CD4-positive, alpha-beta memory T cell (primary cell): ENCODE results near the gene KRT16. TPM values are rescaled to one million over a fixed set of nuclear protein-coding genes. Genes with fewer than 3 reads are reported as not detected.
A peak's percentile ranks its signal among the peaks of the same experiment; 100 is the strongest.
"Not testable (repeated sequence)": the region's sequence is repeated elsewhere in the genome, so short reads cannot be mapped to it uniquely, and the experiment has no call there.

Experiments used
- CTCF ChIA-PET: fragments of 350-600 bp; sonication (Branson Sonifier 250); formaldehyde crosslinking; loops from one replicate; lab custom pipeline; 2021; ENCODE audit warnings: inconsistent platforms; ENCODE audit not compliant: partially characterized antibody; lab: Charles Lee
- POLR2A ChIA-PET: fragments of 350-600 bp; sonication (Branson Sonifier 250); formaldehyde crosslinking; loops from one replicate; lab custom pipeline; 2021; ENCODE audit not compliant: partially characterized antibody; lab: Charles Lee
- DNase-seq, 5 donors: peaks; one replicate each; pipeline versions ENCODE4 v3.0.0 to v3.0.0-alpha.2; 2020 to 2022; ENCODE audit warnings: mixed read lengths in 1 of 5
- H3K27ac ChIP-seq: one replicate; pipeline ENCODE4 v1.7.0; 2013; ENCODE audit warnings: low read depth, low read length
- H3K27me3 ChIP-seq: 2 replicates; pipeline ENCODE4 v1.7.0; 2013; ENCODE audit warnings: mild to moderate bottlenecking, low read length, moderate library complexity; ENCODE audit not compliant: insufficient read depth
- H3K36me3 ChIP-seq: 2 replicates; pipeline ENCODE4 v1.7.0; 2013; ENCODE audit warnings: mild to moderate bottlenecking, low read length, moderate library complexity; ENCODE audit not compliant: insufficient read depth
- H3K4me1 ChIP-seq: 2 replicates; pipeline ENCODE4 v1.7.0; 2013; ENCODE audit warnings: mild to moderate bottlenecking, low read length, moderate library complexity; ENCODE audit not compliant: insufficient read depth
- H3K4me3 ChIP-seq, 2 donors: one replicate each; pipeline ENCODE4 v1.7.0; 2013; ENCODE audit warnings: low read length in 2 of 2, mild to moderate bottlenecking in 1 of 2
- H3K9me3 ChIP-seq, 2 donors: one replicate each; pipeline ENCODE4 v1.7.0; 2013; ENCODE audit warnings: low read length in 2 of 2, control low read depth in 1 of 2; ENCODE audit not compliant: control insufficient read depth in 1 of 2
- H3K27ac Mint-ChIP-seq, 7 donors: one replicate each; pipeline ENCODE4 v1.8.0; 2020 to 2021; ENCODE audit warnings: mixed read lengths in 7 of 7, mild to moderate bottlenecking in 6 of 7, inconsistent platforms in 3 of 7, moderate library complexity in 3 of 7
- H3K27me3 Mint-ChIP-seq, 2 donors: one replicate each; pipeline ENCODE4 v1.8.0; 2020 to 2021; ENCODE audit warnings: mixed read lengths in 2 of 2
- H3K36me3 Mint-ChIP-seq, 2 donors: one replicate each; pipeline ENCODE4 v1.8.0; 2020 to 2021; ENCODE audit warnings: mixed read lengths in 2 of 2, inconsistent platforms in 1 of 2, mild to moderate bottlenecking in 1 of 2
- H3K4me1 Mint-ChIP-seq, 4 donors: one replicate each; pipeline ENCODE4 v1.8.0; 2020 to 2021; ENCODE audit warnings: mixed read lengths in 4 of 4, mild to moderate bottlenecking in 1 of 4
- H3K4me3 Mint-ChIP-seq, 8 donors: one replicate each; pipeline ENCODE4 v1.8.0; 2020 to 2021; ENCODE audit warnings: mixed read lengths in 8 of 8, mild to moderate bottlenecking in 7 of 8, moderate library complexity in 6 of 8, inconsistent platforms in 3 of 8
- H3K9me3 Mint-ChIP-seq, 8 donors: one replicate each; pipeline ENCODE4 v1.8.0; 2020 to 2021; ENCODE audit warnings: mixed read lengths in 8 of 8, mild to moderate bottlenecking in 5 of 8, inconsistent platforms in 3 of 8, moderate library complexity in 1 of 8
- intact Hi-C: fragments of 100-400 bp; cut with micrococcal nuclease; formaldehyde crosslinking; loops from one replicate; pipeline ENCODE4 v1.15.1; 2023
- polyA plus RNA-seq, 2 donors: library from polyadenylated mRNA; unstranded; fragments of 300-500 nt; fragmentation: Illumina TruSeq; gene quantifications; one replicate each; pipeline ENCODE4 v1.2.3, GENCODE V29; 2021
- total RNA-seq, 2 experiments: library from RNA; stranded (reverse); gene quantifications; one replicate each; pipeline ENCODE4 v1.2.3, GENCODE V29; 2021

KRT16 gene
- total RNA-seq, result not detected
- polyA plus RNA-seq, result not detected

- H3K27me3 ChIP-seq, H3K4me1 Mint-ChIP-seq, H3K4me3 ChIP-seq, H3K9me3 Mint-ChIP-seq, intact Hi-C loops, POLR2A ChIA-PET, H3K4me3 Mint-ChIP-seq, H3K9me3 ChIP-seq, H3K36me3 ChIP-seq, H3K4me1 ChIP-seq, H3K36me3 Mint-ChIP-seq, H3K27ac Mint-ChIP-seq, DNase-seq, H3K27ac ChIP-seq, CTCF ChIA-PET: not testable (repeated sequence)
- peaks cover 4 to 13% of the 10 kb centered on the region in 2 donors for H3K27me3 Mint-ChIP-seq
Measured at GRCh38 chr17:41612376-41613160, at the start of gene KRT16. KRT16 (minus strand) TSS chr17:41612767; CDS start chr17:41612688, 79 bp downstream.

GRCh38 chr17:41660221-41660711 is 47.7 kb upstream of the KRT16 start:
- ChIA-PET POLR2A (interaction anchor here (1.1 to 2.2 kb wide), 2 partner anchors 11 to 29 kb away, joined by 6 to 7 read pairs; partner anchors contain the start of gene EIF1), CTCF (interaction anchor here (9.4 to 11.6 kb wide), 2 partner anchors 11 to 110 kb away, joined by 130 to 394 read pairs; no protein-coding TSS in a partner anchor)
- peaks cover 8% of the 10 kb centered on the region for H3K4me1 ChIP-seq
- no peak for DNase-seq
- peaks cover 0 to 2% (median 0%) of the 10 kb centered on the region in 8 donors for H3K9me3 Mint-ChIP-seq
- H3K4me3 Mint-ChIP-seq, result no peak overlapping the region
- no peak overlapping the region for H3K4me3 ChIP-seq
- no peaks in the 10 kb centered on the region for H3K36me3 Mint-ChIP-seq
- H3K27me3 Mint-ChIP-seq, result peaks cover 0 to 2% of the 10 kb centered on the region in 2 donors
- H3K27ac ChIP-seq, result no peak overlapping the region
- H3K36me3 ChIP-seq, result no peaks in the 10 kb centered on the region
- H3K4me1 Mint-ChIP-seq, result peaks cover 2 to 16% (median 4%) of the 10 kb centered on the region in 4 donors
- no peaks in the 10 kb centered on the region for H3K27me3 ChIP-seq
- intact Hi-C loops, result no loop called here
- H3K27ac Mint-ChIP-seq, result no peak overlapping the region
- no peaks in the 10 kb centered on the region for H3K9me3 ChIP-seq

GRCh38 chr17:41659427-41660212 is 47.1 kb upstream of the KRT16 start:
- H3K27me3 ChIP-seq, result no peaks in the 10 kb centered on the region
- peaks cover 3% of the 10 kb centered on the region for H3K4me1 ChIP-seq
- Mint-ChIP-seq H3K27me3 (peaks cover 0 to 2% of the 10 kb centered on the region in 2 donors), H3K36me3 (no peaks in the 10 kb centered on the region), H3K4me1 (peaks cover 0 to 14% (median 1%) of the 10 kb centered on the region in 4 donors), H3K9me3 (peaks cover 0 to 2% (median 0%) of the 10 kb centered on the region in 8 donors), H3K4me3 (peak overlapping the region in 1 of 8 donors; percentile 49), H3K27ac (peak overlapping the region in 1 of 7 donors; percentile 52)
- intact Hi-C loops, result no loop called here
- ChIA-PET POLR2A (interaction anchor here (1.1 to 2.2 kb wide), 2 partner anchors 11 to 29 kb away, joined by 6 to 7 read pairs; partner anchors contain the start of gene EIF1), CTCF (interaction anchor here (9.4 to 11.6 kb wide), 2 partner anchors 11 to 110 kb away, joined by 130 to 394 read pairs; no protein-coding TSS in a partner anchor)
- H3K27ac ChIP-seq, result no peak overlapping the region
- no peaks in the 10 kb centered on the region for H3K36me3 ChIP-seq
- no peak for DNase-seq
- no peak overlapping the region for H3K4me3 ChIP-seq
- no peaks in the 10 kb centered on the region for H3K9me3 ChIP-seq

- POLR2A ChIA-PET, result no interaction called here
Measured at GRCh38 chr17:41658846-41659245, 46.3 kb upstream of the KRT16 start.

GRCh38 chr17:41657936-41658335 is 45.4 kb upstream of the KRT16 start:
- no peaks in the 10 kb centered on the region for H3K36me3 ChIP-seq
- H3K36me3 Mint-ChIP-seq, result no peaks in the 10 kb centered on the region
- no peak overlapping the region for H3K27ac ChIP-seq
- H3K4me1 Mint-ChIP-seq, result peaks cover 0 to 4% (median under 1%) of the 10 kb centered on the region in 4 donors
- H3K4me1 ChIP-seq, result no peaks in the 10 kb centered on the region
- POLR2A ChIA-PET, result no interaction called here
- H3K9me3 Mint-ChIP-seq, result no peaks in the 10 kb centered on the region
- CTCF ChIA-PET, result interaction anchor here (1.3 to 2.6 kb wide), 2 partner anchors 10 to 109 kb away, joined by 3 to 11 read pairs; no protein-coding TSS in a partner anchor
- no peak overlapping the region for H3K4me3 ChIP-seq
- intact Hi-C loops, result no loop called here
- peaks cover 0 to 2% of the 10 kb centered on the region in 2 donors for H3K27me3 Mint-ChIP-seq
- no peak overlapping the region for H3K27ac Mint-ChIP-seq
- H3K4me3 Mint-ChIP-seq, result no peak overlapping the region
- no peak for DNase-seq
- H3K9me3 ChIP-seq, result no peaks in the 10 kb centered on the region
- H3K27me3 ChIP-seq, result no peaks in the 10 kb centered on the region

More at GRCh38 chr17:41658846-41659245, 46.3 kb upstream of the KRT16 start:
- Histone ChIP-seq H3K27me3 (no peaks in the 10 kb centered on the region), H3K4me3 (no peak overlapping the region), H3K36me3 (no peaks in the 10 kb centered on the region), H3K4me1 (no peaks in the 10 kb centered on the region), H3K27ac (no peak overlapping the region), H3K9me3 (no peaks in the 10 kb centered on the region)
- intact Hi-C loops, result no loop called here
- DNase-seq, result no peak
- Mint-ChIP-seq H3K9me3 (peaks cover 0 to 2% (median 0%) of the 10 kb centered on the region in 8 donors), H3K4me1 (peaks cover 0 to 13% (median 1%) of the 10 kb centered on the region in 4 donors), H3K27ac (no peak overlapping the region), H3K27me3 (peaks cover 0 to 2% of the 10 kb centered on the region in 2 donors), H3K4me3 (no peak overlapping the region), H3K36me3 (no peaks in the 10 kb centered on the region)
- CTCF ChIA-PET, result interaction anchor here (2.6 kb wide), 1 partner anchor 10 kb away, joined by 11 read pairs; no protein-coding TSS in a partner anchor

GRCh38 chr17:41657176-41657754 is 44.7 kb upstream of the KRT16 start:
- H3K4me1 ChIP-seq, result no peaks in the 10 kb centered on the region
- no peaks in the 10 kb centered on the region for H3K9me3 Mint-ChIP-seq
- H3K9me3 ChIP-seq, result no peaks in the 10 kb centered on the region
- H3K27me3 ChIP-seq, result no peaks in the 10 kb centered on the region
- CTCF ChIA-PET, result interaction anchor here (1.1 to 2.6 kb wide), 3 partner anchors 9 to 108 kb away, joined by 3 to 11 read pairs (median 4); no protein-coding TSS in a partner anchor
- intact Hi-C loops, result no loop called here
- no peak for DNase-seq
- H3K36me3 ChIP-seq, result no peaks in the 10 kb centered on the region
- no peak overlapping the region for H3K4me3 Mint-ChIP-seq
- no peak overlapping the region for H3K27ac ChIP-seq
- POLR2A ChIA-PET, result no interaction called here
- H3K4me1 Mint-ChIP-seq, result no peaks in the 10 kb centered on the region
- no peak overlapping the region for H3K4me3 ChIP-seq
- peaks cover 0 to 2% of the 10 kb centered on the region in 2 donors for H3K27me3 Mint-ChIP-seq
- no peaks in the 10 kb centered on the region for H3K36me3 Mint-ChIP-seq
- H3K27ac Mint-ChIP-seq, result peak overlapping the region in 1 of 7 donors; percentile 36
